ENCODE results near the gene SHROOM4. TPM values are rescaled to one million over a fixed set of nuclear protein-coding genes. Genes with fewer than 3 reads are reported as not detected.

Gene SHROOM4
- total RNA-seq, 2 donors from 2014 or later, result not detected

- peaks cover 9% of the 10 kb centered on the region for H3K27me3 Mint-ChIP-seq
- ATAC-seq (replicated peaks), result no peak
- no peaks in the 10 kb centered on the region for H3K4me1 Mint-ChIP-seq
- no peaks in the 10 kb centered on the region for H3K9me3 Mint-ChIP-seq
- no peak overlapping the region for H3K4me3 Mint-ChIP-seq
- H3K36me3 Mint-ChIP-seq (ENCODE audit: low read depth), result no peaks in the 10 kb centered on the region
- no peak overlapping the region for H3K27ac Mint-ChIP-seq
Measured at GRCh38 chrX:50707405-50707804, 106.6 kb downstream of the SHROOM4 start.

- H3K4me1 Mint-ChIP-seq, result no peaks in the 10 kb centered on the region
- H3K9me3 Mint-ChIP-seq, result no peaks in the 10 kb centered on the region
- no peaks in the 10 kb centered on the region for H3K36me3 Mint-ChIP-seq (ENCODE audit: low read depth)
- no peak overlapping the region for H3K27ac Mint-ChIP-seq
- H3K27me3 Mint-ChIP-seq, result peaks cover 13% of the 10 kb centered on the region
- H3K4me3 Mint-ChIP-seq, result no peak overlapping the region
- ATAC-seq (replicated peaks), result no peak
Measured at GRCh38 chrX:50705042-50705441, 109.0 kb downstream of the SHROOM4 start.

DNA sequence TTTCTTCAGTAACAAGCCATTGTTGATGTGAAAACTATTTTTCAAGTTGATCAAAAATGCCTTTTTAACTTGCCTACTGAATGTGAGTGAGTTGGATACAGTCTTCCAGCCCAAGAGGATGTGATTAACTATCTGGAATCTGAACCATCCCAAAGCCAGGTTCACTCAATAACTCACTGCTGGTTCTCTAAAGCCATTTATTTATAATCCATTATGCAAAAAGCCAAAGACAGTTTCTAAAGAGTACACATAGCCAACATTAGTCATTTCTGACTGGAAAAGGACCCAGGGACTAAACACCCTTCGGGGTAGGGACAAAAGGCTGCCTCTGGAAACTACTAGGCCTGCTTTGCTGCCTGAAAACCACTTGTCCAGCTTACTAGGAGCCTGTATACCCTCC lies 109.6 kb downstream of the SHROOM4 start:
- no peak for ATAC-seq (replicated peaks)
- H3K9me3 Mint-ChIP-seq, result no peaks in the 10 kb centered on the region
- H3K27ac Mint-ChIP-seq, result no peak overlapping the region
- no peaks in the 10 kb centered on the region for H3K36me3 Mint-ChIP-seq (ENCODE audit: low read depth)
- H3K4me3 Mint-ChIP-seq, result no peak overlapping the region
- peaks cover 13% of the 10 kb centered on the region for H3K27me3 Mint-ChIP-seq
- H3K4me1 Mint-ChIP-seq, result no peaks in the 10 kb centered on the region

DNA sequence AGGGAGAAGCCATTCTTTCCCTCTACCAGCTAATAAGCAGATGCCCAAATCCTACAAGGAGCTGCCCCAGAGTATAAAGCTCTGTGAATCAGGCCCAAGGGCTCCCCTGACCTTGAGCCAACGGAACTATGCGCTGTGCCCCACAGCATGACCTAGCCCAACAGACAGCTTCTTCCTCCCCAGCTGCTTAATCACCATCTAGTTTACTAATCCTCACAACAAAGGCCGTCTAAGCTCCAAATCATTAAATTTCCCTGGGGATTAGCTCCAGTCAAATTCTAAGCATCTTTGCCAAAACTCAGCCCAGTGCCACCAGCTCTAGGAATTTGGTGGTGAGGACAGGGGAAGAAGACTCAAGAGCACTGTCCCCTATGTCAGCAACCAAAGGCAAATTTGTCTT lies 113.1 kb downstream of the SHROOM4 start:
- H3K4me3 Mint-ChIP-seq, result no peak overlapping the region
- H3K4me1 Mint-ChIP-seq, result no peaks in the 10 kb centered on the region
- H3K9me3 Mint-ChIP-seq, result no peaks in the 10 kb centered on the region
- peaks cover 23% of the 10 kb centered on the region for H3K27me3 Mint-ChIP-seq
- no peak for ATAC-seq (replicated peaks)
- H3K27ac Mint-ChIP-seq, result no peak overlapping the region
- H3K36me3 Mint-ChIP-seq (ENCODE audit: low read depth), result no peaks in the 10 kb centered on the region

- H3K27ac Mint-ChIP-seq, result no peak overlapping the region
- no peak for ATAC-seq (replicated peaks)
- no peaks in the 10 kb centered on the region for H3K9me3 Mint-ChIP-seq
- no peaks in the 10 kb centered on the region for H3K4me1 Mint-ChIP-seq
- H3K27me3 Mint-ChIP-seq, result peaks cover 19% of the 10 kb centered on the region
- H3K36me3 Mint-ChIP-seq (ENCODE audit: low read depth), result no peaks in the 10 kb centered on the region
- H3K4me3 Mint-ChIP-seq, result no peak overlapping the region
Measured at GRCh38 chrX:50698944-50699343, 115.0 kb downstream of the SHROOM4 start.

DNA sequence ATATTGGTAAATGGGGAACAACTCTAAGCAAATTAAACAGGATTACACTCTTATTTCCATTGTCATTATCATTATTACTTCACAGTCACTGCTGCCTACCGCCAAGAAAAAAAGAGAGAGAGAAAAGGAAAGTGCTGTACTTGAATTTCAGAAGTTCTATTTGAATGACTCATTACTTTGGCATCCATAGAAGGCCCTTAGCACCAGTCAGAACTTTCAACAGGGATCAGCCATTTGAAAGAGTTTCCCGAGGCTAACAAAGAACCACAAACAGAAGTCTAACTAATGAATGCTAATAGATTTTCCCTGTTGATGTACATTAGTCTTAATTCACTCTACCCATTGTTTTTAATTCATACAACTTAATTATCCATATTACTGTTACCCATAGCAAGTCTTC lies 116.3 kb downstream of the SHROOM4 start:
- Mint-ChIP-seq H3K36me3 (ENCODE audit: low read depth) (no peaks in the 10 kb centered on the region), H3K27me3 (peaks cover 20% of the 10 kb centered on the region), H3K4me1 (no peaks in the 10 kb centered on the region), H3K27ac (no peak overlapping the region), H3K4me3 (no peak overlapping the region), H3K9me3 (no peaks in the 10 kb centered on the region)
- no peak for ATAC-seq (replicated peaks)

DNA sequence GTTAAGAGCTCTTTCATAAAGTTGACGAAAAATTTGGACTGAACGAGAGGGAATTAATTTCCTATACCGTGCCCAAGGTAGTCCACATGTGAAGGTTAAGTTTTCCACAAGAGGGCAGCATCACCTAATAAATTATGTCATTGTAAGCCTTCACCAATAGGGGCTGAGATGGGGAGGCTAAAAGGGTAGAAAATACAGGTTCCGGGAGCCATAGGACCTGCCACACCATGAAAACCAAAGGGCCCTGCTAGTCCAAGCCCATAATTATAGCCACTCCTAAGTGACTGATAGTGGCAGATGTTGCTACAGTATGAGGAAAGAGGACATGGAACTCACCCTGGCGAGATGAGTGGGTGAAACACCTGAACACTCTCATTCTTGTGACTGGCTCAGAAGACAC lies 122.2 kb downstream of the SHROOM4 start:
- no peak overlapping the region for H3K4me3 Mint-ChIP-seq
- peaks cover 5% of the 10 kb centered on the region for H3K27me3 Mint-ChIP-seq
- no peaks in the 10 kb centered on the region for H3K9me3 Mint-ChIP-seq
- no peaks in the 10 kb centered on the region for H3K4me1 Mint-ChIP-seq
- no peaks in the 10 kb centered on the region for H3K36me3 Mint-ChIP-seq (ENCODE audit: low read depth)
- peak; percentile 43 for ATAC-seq (replicated peaks)
- no peak overlapping the region for H3K27ac Mint-ChIP-seq

- H3K27ac Mint-ChIP-seq, result no peak overlapping the region
- H3K36me3 Mint-ChIP-seq (ENCODE audit: low read depth), result no peaks in the 10 kb centered on the region
- H3K27me3 Mint-ChIP-seq, result no peaks in the 10 kb centered on the region
- H3K9me3 Mint-ChIP-seq, result no peaks in the 10 kb centered on the region
- no peaks in the 10 kb centered on the region for H3K4me1 Mint-ChIP-seq
- ATAC-seq (replicated peaks), result no peak
- H3K4me3 Mint-ChIP-seq, result no peak overlapping the region
Measured at GRCh38 chrX:50684871-50685270, 129.1 kb downstream of the SHROOM4 start.

DNA sequence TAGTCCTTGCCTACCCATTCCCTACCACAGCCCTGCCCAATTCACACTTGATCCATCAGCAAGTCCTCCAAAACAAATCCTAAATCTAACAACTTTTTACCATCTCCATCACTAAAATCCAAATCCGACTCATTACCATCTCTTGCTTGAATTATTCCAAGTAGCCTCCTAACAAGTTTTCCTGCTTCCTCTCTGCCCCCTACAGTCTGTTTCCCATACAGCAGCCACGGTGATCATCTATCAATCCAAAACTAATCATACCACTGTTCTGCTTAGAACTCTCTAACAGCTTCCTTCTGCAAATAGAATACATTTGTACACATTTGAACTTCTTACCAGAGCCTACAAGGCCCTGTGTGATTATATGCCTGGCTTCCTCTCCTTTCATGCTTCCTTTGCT lies 133.0 kb downstream of the SHROOM4 start:
- ATAC-seq (replicated peaks), result no peak
- H3K27ac Mint-ChIP-seq, result no peak overlapping the region
- no peaks in the 10 kb centered on the region for H3K9me3 Mint-ChIP-seq
- H3K27me3 Mint-ChIP-seq, result no peaks in the 10 kb centered on the region
- no peaks in the 10 kb centered on the region for H3K36me3 Mint-ChIP-seq (ENCODE audit: low read depth)
- no peaks in the 10 kb centered on the region for H3K4me1 Mint-ChIP-seq
- H3K4me3 Mint-ChIP-seq, result no peak overlapping the region

- no peak for ATAC-seq (replicated peaks)
- no peaks in the 10 kb centered on the region for H3K9me3 Mint-ChIP-seq
- no peaks in the 10 kb centered on the region for H3K36me3 Mint-ChIP-seq (ENCODE audit: low read depth)
- H3K4me3 Mint-ChIP-seq, result no peak overlapping the region
- no peaks in the 10 kb centered on the region for H3K27me3 Mint-ChIP-seq
- H3K27ac Mint-ChIP-seq, result no peak overlapping the region
- H3K4me1 Mint-ChIP-seq, result no peaks in the 10 kb centered on the region
Measured at GRCh38 chrX:50677789-50678188, 136.2 kb downstream of the SHROOM4 start.

DNA sequence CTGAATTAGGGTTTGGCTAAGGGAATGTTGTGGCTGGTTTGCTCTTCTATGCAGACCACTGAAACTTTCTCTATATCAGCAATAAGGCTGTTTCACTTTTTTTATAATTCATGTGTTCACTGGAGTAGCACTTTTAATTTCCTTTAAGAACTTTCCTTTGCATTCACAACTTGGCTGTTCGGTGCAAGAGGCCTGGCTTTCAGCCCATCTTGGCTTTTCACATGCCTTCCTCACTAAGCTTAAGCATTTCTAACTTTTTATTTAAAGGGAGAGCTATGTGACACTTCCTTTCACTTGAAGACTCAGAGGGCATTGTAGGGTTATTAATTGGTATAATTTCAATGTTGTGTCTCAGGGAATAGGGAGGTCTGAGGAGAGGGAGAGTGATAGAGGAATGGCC lies 142.3 kb downstream of the SHROOM4 start:
- H3K27ac Mint-ChIP-seq, result no peak overlapping the region

GRCh38 chrX:50668860-50669259 lies 145.1 kb downstream of the SHROOM4 start:
- no peaks in the 10 kb centered on the region for H3K9me3 Mint-ChIP-seq
- no peak overlapping the region for H3K27ac Mint-ChIP-seq
- ATAC-seq (replicated peaks), result no peak
- H3K4me3 Mint-ChIP-seq, result no peak overlapping the region
- no peaks in the 10 kb centered on the region for H3K27me3 Mint-ChIP-seq
- no peaks in the 10 kb centered on the region for H3K36me3 Mint-ChIP-seq (ENCODE audit: low read depth)
- no peaks in the 10 kb centered on the region for H3K4me1 Mint-ChIP-seq

More for the DNA sequence above, 142.3 kb downstream of the SHROOM4 start:
- no peak overlapping the region for H3K4me3 Mint-ChIP-seq
- no peaks in the 10 kb centered on the region for H3K4me1 Mint-ChIP-seq
- no peaks in the 10 kb centered on the region for H3K9me3 Mint-ChIP-seq
- no peaks in the 10 kb centered on the region for H3K36me3 Mint-ChIP-seq (ENCODE audit: low read depth)
- ATAC-seq (replicated peaks), result no peak
- H3K27me3 Mint-ChIP-seq, result no peaks in the 10 kb centered on the region

- Mint-ChIP-seq H3K4me3 (no peak overlapping the region), H3K4me1 (no peaks in the 10 kb centered on the region), H3K9me3 (no peaks in the 10 kb centered on the region), H3K27me3 (peaks cover 3% of the 10 kb centered on the region), H3K36me3 (ENCODE audit: low read depth) (no peaks in the 10 kb centered on the region), H3K27ac (no peak overlapping the region)
- ATAC-seq (replicated peaks), result no peak
Measured at GRCh38 chrX:50648156-50648555, 165.8 kb downstream of the SHROOM4 start.

DNA sequence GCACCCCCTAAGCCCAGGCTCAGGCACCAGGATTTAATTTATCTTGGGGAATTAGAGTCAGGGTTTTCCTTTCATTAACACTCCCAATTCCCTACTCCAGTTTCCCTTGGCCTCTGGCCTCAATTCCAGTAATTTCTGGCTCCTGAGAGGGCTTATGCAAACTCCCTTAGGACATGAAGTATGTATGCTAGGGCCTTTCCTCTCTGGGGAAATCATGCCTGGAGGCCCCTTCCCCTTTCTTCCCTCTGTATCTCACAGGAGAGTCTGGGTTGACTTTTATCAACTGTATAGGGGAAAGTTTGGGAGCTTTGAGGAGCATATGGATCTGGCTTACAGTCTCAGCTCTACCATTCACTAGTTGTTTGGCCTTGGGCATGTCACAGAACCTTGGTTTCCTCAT lies 169.5 kb downstream of the SHROOM4 start:
- Mint-ChIP-seq H3K27ac (no peak overlapping the region), H3K36me3 (ENCODE audit: low read depth) (no peaks in the 10 kb centered on the region), H3K4me1 (no peaks in the 10 kb centered on the region), H3K4me3 (no peak overlapping the region), H3K27me3 (peaks cover 3% of the 10 kb centered on the region), H3K9me3 (no peaks in the 10 kb centered on the region)
- ATAC-seq (replicated peaks), result no peak

- Mint-ChIP-seq H3K4me1 (no peaks in the 10 kb centered on the region), H3K27ac (no peak overlapping the region), H3K36me3 (ENCODE audit: low read depth) (no peaks in the 10 kb centered on the region), H3K9me3 (no peaks in the 10 kb centered on the region), H3K27me3 (peaks cover 3% of the 10 kb centered on the region), H3K4me3 (no peak overlapping the region)
- ATAC-seq (replicated peaks), result no peak
Measured at GRCh38 chrX:50643525-50644137, 170.4 kb downstream of the SHROOM4 start.

DNA sequence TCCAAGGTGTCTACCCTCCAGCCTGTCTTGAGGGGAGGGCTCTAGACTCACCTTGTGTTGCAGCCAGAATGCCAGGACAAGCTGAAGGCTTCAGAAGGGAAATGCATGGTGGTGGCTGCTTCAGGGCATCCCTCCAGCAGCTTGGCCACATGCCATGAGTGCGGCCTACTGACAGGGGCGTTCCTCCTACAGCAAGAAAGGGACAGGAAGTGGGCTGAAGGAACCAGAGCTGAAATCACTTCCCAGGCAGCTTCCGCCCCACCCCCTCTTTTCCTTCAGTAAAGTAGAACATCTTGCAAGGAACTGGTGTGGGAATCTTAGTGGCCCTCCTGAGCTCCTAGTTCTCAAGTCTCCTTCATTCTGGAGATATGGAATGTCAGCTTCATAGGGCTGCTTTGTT lies 175.9 kb downstream of the SHROOM4 start:
- H3K27ac Mint-ChIP-seq, result no peak overlapping the region
- H3K4me1 Mint-ChIP-seq, result no peaks in the 10 kb centered on the region
- no peaks in the 10 kb centered on the region for H3K9me3 Mint-ChIP-seq
- ATAC-seq (replicated peaks), result no peak
- H3K36me3 Mint-ChIP-seq (ENCODE audit: low read depth), result no peaks in the 10 kb centered on the region
- no peaks in the 10 kb centered on the region for H3K27me3 Mint-ChIP-seq
- H3K4me3 Mint-ChIP-seq, result no peak overlapping the region

Measured in activated T-helper 17 cell treated with anti-CD3 and anti-CD28 coated beads, Interleukin-2, amount 50 U/mL, for 72 hours (primary cell).